Adrenal gland (tissue), 12 donors: ENCODE measurements around the gene DNAH8. TPM values are rescaled to one million over a fixed set of nuclear protein-coding genes. Genes with fewer than 3 reads are reported as not detected.

ENCODE experiments used
- DNase-seq, 7 donors: peaks; one replicate each; pipeline ENCODE4 v3.0.0-alpha.2; 2019 to 2020
- H3K27ac ChIP-seq, 5 donors: fragments of 200-600 bp; sonication (generic) in 4 of 5; 1 replicate in 3 of 5; 2 replicates in 2 of 5; pipeline versions ENCODE4 v1.5.1 to v1.8.0; 2016 to 2020; ENCODE audit warnings: mild to moderate bottlenecking in 1 of 5
- H3K27me3 ChIP-seq: fragments of 200-600 bp; 2 replicates; pipeline ENCODE4 v1.8.0; 2021
- H3K36me3 ChIP-seq, 2 donors: fragments of 200-600 bp; replicated peaks in 1 of 2; 1 replicate in 1 of 2; 2 replicates in 1 of 2; pipeline versions ENCODE4 v1.5.1 to v1.8.0; 2018 to 2022
- H3K4me1 ChIP-seq, 2 donors: fragments of 200-600 bp; replicated peaks in 1 of 2; 1 replicate in 1 of 2; 2 replicates in 1 of 2; pipeline versions ENCODE4 v1.5.1 to v1.8.0; 2018 to 2021
- H3K4me3 ChIP-seq, 4 donors: fragments of 200-600 bp; sonication (generic) in 3 of 4; one replicate each; pipeline ENCODE4 v1.5.1; 2016 to 2018
- H3K9me3 ChIP-seq, 3 donors: fragments of 200-600 bp; sonication (generic) in 1 of 3; replicated peaks in 1 of 3; 1 replicate in 2 of 3; 2 replicates in 1 of 3; pipeline versions ENCODE4 v1.5.1 to v1.8.0; 2016 to 2021
- POLR2A ChIP-seq, 2 donors: fragments of 450-650 bp; IDR thresholded peaks; one replicate each; pipeline ENCODE4 v1.6.1; 2017; ENCODE audit warnings: antibody characterized with exemption in 2 of 2, mild to moderate bottlenecking in 2 of 2, moderate library complexity in 1 of 2
- WGBS, 4 donors: extraction: QIAGEN DNeasy Blood & Tissue Kit in 2 of 4; methylation state at CpG; one replicate each; pipeline versions ENCODE4 v1.1.5 to v1.1.7; 2013 to 2017; 5-methylcytosine and 5-hydroxymethylcytosine counted together
- intact Hi-C, 2 donors: fragments of 100-400 bp; cut with DNase I; formaldehyde crosslinking; loops; one replicate each; pipeline versions ENCODE4 v1.14.1 to v1.15.0; 2022 to 2023
- polyA plus RNA-seq, 3 donors: library from polyadenylated mRNA; stranded (reverse); fragments of 200-250 nt in 2 of 3; fragments of 350-450 nt in 1 of 3; fragmentation: Illumina TruSeq in 1 of 3; extraction: RNeasy Lipid Tissue Mini Kit (QIAGEN cat#74804) in 1 of 3; gene quantifications; one replicate each; pipeline ENCODE4 v1.2.3, GENCODE V29; 2013 to 2014
- total RNA-seq, 9 donors: library from RNA; depleted of rRNA in 4 of 9; stranded (reverse); fragments of >200 nt in 4 of 9; fragments of 120-200 nt in 1 of 9; fragmentation: NEBNext Ultra II Directional in 1 of 9; extraction: Animal tissue kit (Norgen Biotek cat#: 25700) in 1 of 9; gene quantifications; one replicate each; pipeline versions ENCODE4 v1.1.0 to v1.2.4, GENCODE V29; 2013 to 2023
- TF ChIP-seq, protein P1 (sequence below), 6 experiments: fragments of 450-650 bp in 4 of 6; fragments of 200-600 bp in 2 of 6; sonication (generic) in 1 of 6; IDR thresholded peaks; 1 replicate in 5 of 6; 2 replicates in 1 of 6; pipeline versions ENCODE4 v1.5.1 to v1.8.0; 2016 to 2021; ENCODE audit warnings: antibody characterized with exemption in 6 of 6, mild to moderate bottlenecking in 2 of 6, moderate library complexity in 1 of 6
- donor health status: healthy with polysubstance abuse.
- donor health status: Bipolar disorder and iron deficiency.
- donor health status: DM: yes; HTN: yes; CAD: no.
- donor health status: DM: no; HTN: no; CAD: no.
- donor health status: DM: no; HTN: no; CAD: no.
- donor health status: DM: yes; HTN: yes; CAD: no.

The DNAH8 gene
- total and polyA plus RNA-seq, 12 donors: under 0.01 to 0.02 TPM; not detected in 10

DNA sequence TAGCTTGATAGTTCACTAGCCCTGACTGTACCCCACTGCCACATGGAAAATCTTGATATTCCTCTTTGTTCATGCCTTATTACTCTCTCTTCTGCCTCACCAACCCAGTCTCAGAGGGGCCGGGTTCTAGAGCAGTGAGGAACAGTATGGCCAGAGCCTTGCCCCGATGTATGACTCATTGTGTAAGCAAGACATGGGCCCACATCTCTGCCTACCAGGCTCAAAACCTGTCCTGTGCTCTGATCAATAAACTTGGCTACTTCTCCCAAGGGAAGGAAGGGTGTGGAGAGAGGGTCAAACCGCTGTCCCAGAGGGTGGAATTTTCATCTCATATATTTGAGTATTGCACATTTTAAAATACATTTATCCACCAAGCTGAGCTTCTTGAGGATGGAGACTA, 91.7 kb downstream of the DNAH8 start:
- H3K27me3 ChIP-seq: no peaks in the 10 kb centered on the region
- 72 to 88% (median 86%) methylated on average over 3 of the region's 3 CpGs for WGBS, 4 donors
- TF ChIP-seq, protein P1, sequence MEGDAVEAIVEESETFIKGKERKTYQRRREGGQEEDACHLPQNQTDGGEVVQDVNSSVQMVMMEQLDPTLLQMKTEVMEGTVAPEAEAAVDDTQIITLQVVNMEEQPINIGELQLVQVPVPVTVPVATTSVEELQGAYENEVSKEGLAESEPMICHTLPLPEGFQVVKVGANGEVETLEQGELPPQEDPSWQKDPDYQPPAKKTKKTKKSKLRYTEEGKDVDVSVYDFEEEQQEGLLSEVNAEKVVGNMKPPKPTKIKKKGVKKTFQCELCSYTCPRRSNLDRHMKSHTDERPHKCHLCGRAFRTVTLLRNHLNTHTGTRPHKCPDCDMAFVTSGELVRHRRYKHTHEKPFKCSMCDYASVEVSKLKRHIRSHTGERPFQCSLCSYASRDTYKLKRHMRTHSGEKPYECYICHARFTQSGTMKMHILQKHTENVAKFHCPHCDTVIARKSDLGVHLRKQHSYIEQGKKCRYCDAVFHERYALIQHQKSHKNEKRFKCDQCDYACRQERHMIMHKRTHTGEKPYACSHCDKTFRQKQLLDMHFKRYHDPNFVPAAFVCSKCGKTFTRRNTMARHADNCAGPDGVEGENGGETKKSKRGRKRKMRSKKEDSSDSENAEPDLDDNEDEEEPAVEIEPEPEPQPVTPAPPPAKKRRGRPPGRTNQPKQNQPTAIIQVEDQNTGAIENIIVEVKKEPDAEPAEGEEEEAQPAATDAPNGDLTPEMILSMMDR (IDR thresholded peaks at IDR 0.05): no peak
- TF ChIP-seq POLR2A (IDR thresholded peaks at IDR 0.05): no peak
- no peak for DNase-seq
- intact Hi-C loops: no loop called here
- no peaks in the 10 kb centered on the region for H3K9me3 ChIP-seq
- no peaks in the 10 kb centered on the region for H3K4me1 ChIP-seq
- no peaks in the 10 kb centered on the region for H3K36me3 ChIP-seq
- no peak overlapping the region for H3K27ac ChIP-seq
- no peak overlapping the region for H3K4me3 ChIP-seq

DNA sequence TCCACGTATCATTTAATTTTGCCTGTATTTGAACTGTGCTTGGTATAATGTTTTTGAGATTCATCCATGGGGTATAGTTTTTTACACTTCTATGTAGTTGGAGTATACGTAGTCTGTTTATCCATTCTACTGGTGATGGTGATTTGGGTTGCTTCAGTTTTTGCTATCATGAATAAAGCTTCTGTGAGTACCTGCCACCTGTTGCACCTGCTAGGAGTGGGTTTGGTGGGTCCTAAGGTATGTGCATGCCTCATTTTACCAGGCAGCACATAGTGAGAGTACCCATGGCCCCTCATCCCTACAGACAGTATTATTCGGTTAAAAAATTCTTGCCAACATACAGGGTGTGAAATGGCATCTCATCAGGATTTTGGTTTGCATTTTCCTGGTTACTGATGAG, 92.9 kb downstream of the DNAH8 start:
- intact Hi-C loops: no loop called here
- Histone ChIP-seq H3K4me3 (no peak overlapping the region), H3K9me3 (no peaks in the 10 kb centered on the region), H3K27ac (no peak overlapping the region), H3K36me3 (no peaks in the 10 kb centered on the region), H3K27me3 (peaks cover 5% of the 10 kb centered on the region), H3K4me1 (no peaks in the 10 kb centered on the region)
- DNase-seq: no peak
- no peak for TF ChIP-seq POLR2A (IDR thresholded peaks at IDR 0.05)
- TF ChIP-seq, protein P1 (IDR thresholded peaks at IDR 0.05): no peak
- 56 to 74% (median 66%) methylated on average over 3 of the region's 3 CpGs for WGBS, 4 donors

DNA sequence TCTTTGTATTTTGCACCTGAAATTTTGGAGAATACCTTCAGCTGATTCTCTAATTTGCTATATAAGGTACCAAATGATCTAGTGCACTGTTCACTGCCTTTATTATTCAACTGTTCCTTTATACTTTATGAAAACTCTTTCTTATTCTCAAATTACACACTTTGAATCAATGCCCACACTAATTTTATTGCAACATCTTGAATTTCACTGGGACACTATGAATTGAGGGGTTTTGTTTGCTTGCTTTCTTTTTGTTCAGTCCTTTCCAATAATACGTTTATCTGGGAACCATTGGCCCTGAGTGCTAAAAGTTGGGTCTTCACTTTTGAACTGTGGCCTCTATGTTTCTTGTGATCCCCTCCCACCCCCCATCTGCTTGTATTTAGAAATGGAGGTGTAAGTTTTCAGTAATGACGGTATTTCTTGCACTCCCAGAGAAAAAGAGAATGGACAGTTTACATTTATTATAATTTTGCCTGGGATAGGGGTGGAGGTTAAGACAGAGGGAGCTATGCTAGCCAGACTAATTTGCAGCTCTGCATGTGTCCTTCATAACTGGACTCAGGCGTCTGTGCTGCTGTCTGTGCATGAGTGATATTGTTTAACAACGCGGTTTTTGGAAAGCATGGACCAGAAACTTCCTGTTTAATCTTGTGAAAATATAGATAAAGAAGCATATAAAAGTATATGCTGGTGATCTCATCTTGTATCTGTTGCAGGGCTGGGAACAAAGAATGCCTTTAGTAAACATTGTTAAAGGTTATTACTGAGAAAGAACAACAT, 98.1 kb downstream of the DNAH8 start:
- Histone ChIP-seq H3K9me3 (no peaks in the 10 kb centered on the region), H3K27ac (no peak overlapping the region), H3K4me3 (no peak overlapping the region), H3K4me1 (no peaks in the 10 kb centered on the region), H3K27me3 (peaks cover 14% of the 10 kb centered on the region), H3K36me3 (no peaks in the 10 kb centered on the region)
- intact Hi-C loops: no loop called here
- WGBS, 4 donors: 24 to 37% (median 33%) methylated on average over 5 of the region's 5 CpGs
- no peak for DNase-seq
- TF ChIP-seq POLR2A (IDR thresholded peaks at IDR 0.05): no peak
- TF ChIP-seq, protein P1 (IDR thresholded peaks at IDR 0.05): no peak

DNA sequence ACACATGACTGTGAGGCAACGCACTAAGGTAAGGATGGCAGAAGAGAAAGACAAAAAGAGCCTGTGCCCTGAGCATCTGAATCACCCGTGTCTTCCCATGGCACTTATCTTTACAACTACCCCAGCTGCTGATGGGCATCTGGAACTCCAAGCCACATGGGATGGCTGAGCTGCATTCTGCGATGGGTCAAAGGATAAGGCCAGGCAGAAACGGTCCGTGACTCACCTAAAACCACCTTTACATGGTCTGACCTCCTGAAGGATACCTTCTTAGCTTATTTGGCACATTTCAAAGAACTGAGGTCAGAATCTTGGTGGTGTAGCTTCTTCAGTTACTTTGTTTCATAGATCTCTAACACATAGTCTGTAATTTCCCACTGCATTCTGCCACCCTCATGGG, 99.7 kb downstream of the DNAH8 start:
- no peak for DNase-seq
- Histone ChIP-seq H3K9me3 (no peaks in the 10 kb centered on the region), H3K4me1 (no peaks in the 10 kb centered on the region), H3K27ac (no peak overlapping the region), H3K36me3 (no peaks in the 10 kb centered on the region), H3K27me3 (peaks cover 14% of the 10 kb centered on the region), H3K4me3 (no peak overlapping the region)
- TF ChIP-seq POLR2A (IDR thresholded peaks at IDR 0.05): no peak
- TF ChIP-seq, protein P1 (IDR thresholded peaks at IDR 0.05): no peak
- intact Hi-C loops: no loop called here
- 59 to 80% (median 69%) methylated on average over 5 of the region's 5 CpGs for WGBS, 4 donors
